GM19324 (cell line): ENCODE measurements around the gene C19orf33.
"Not testable (repeated sequence)": the region's sequence is repeated elsewhere in the genome, so short reads cannot be mapped to it uniquely, and the experiment has no call there.

ENCODE experiments used
- ATAC-seq: cut with Tn5 transposase; IDR thresholded peaks from one replicate; pipeline ENCODE4 v1.9.1; 2021; ENCODE audit warnings: mild to moderate bottlenecking, moderate library complexity; ENCODE audit not compliant: unreplicated experiment, low FRiP score

C19orf33 gene

GRCh38 chr19:38303517-38304351 is at the start of gene C19orf33:
Gene C19orf33 (plus strand): TSS chr19:38304251. CDS start chr19:38304262, 11 bp downstream.
- no peak for ATAC-seq

GRCh38 chr19:38255383-38256014 is 48.6 kb upstream of the C19orf33 start:
- no peak for ATAC-seq

GRCh38 chr19:38261942-38262341 is 42.1 kb upstream of the C19orf33 start:
- not testable (repeated sequence) for ATAC-seq

- ATAC-seq, result no peak
Measured at GRCh38 chr19:38262585-38263268, 41.3 kb upstream of the C19orf33 start.

- no peak for ATAC-seq
Measured at GRCh38 chr19:38263689-38264485, 40.2 kb upstream of the C19orf33 start.

GRCh38 chr19:38264486-38265212 is 39.4 kb upstream of the C19orf33 start, which contains the start of gene SPINT2:
Gene SPINT2 (plus strand): TSS chr19:38264573. CDS start chr19:38264893, 320 bp downstream.
- no peak for ATAC-seq

GRCh38 chr19:38265213-38265861 is 38.7 kb upstream of the C19orf33 start:
- no peak for ATAC-seq

GRCh38 chr19:38265921-38266429 is 38.1 kb upstream of the C19orf33 start:
- ATAC-seq, result no peak

GRCh38 chr19:38266981-38267597 is 37.0 kb upstream of the C19orf33 start:
- ATAC-seq, result no peak

GRCh38 chr19:38267761-38268483 is 36.1 kb upstream of the C19orf33 start:
- ATAC-seq, result no peak

GRCh38 chr19:38268539-38268938 is 35.5 kb upstream of the C19orf33 start:
- no peak for ATAC-seq

GRCh38 chr19:38270587-38271167 is 33.4 kb upstream of the C19orf33 start:
- no peak for ATAC-seq

- no peak for ATAC-seq
Measured at GRCh38 chr19:38273499-38273898, 30.6 kb upstream of the C19orf33 start.

- no peak for ATAC-seq
Measured at GRCh38 chr19:38274739-38275138, 29.3 kb upstream of the C19orf33 start.

- ATAC-seq, result no peak
Measured at GRCh38 chr19:38276942-38277517, 27.0 kb upstream of the C19orf33 start.

- ATAC-seq, result no peak
Measured at GRCh38 chr19:38277549-38277948, 26.5 kb upstream of the C19orf33 start.

GRCh38 chr19:38277969-38278680 is 25.9 kb upstream of the C19orf33 start:
- no peak for ATAC-seq
